Motor neuron (in vitro differentiated cells): ENCODE measurements around the gene ALG13. TPM values are rescaled to one million over a fixed set of nuclear protein-coding genes. Genes with fewer than 3 reads are reported as not detected.

Source experiments
- ATAC-seq, 8 experiments: fragments of 200-7000 bp; cut with Tn5 transposase; replicated peaks in 6 of 8; 2 replicates each; pipeline ENCODE4 v1.8.0; 2021; ENCODE audit warnings: mild to moderate bottlenecking in 8 of 8, moderate library complexity in 8 of 8
- H3K27ac ChIP-seq, 2 donors: fragments of 250-450 bp; sonication (Bioruptor Pico); 2 replicates each; pipeline ENCODE4 v1.9.0; 2021; ENCODE audit warnings: antibody characterized with exemption in 2 of 2, mild to moderate bottlenecking in 2 of 2, moderate library complexity in 1 of 2
- H3K4me1 ChIP-seq, 2 donors: fragments of 250-450 bp; sonication (Bioruptor Pico); replicated peaks in 1 of 2; 2 replicates each; pipeline ENCODE4 v1.6.1; 2021; ENCODE audit warnings: antibody characterized with exemption in 2 of 2, mild to moderate bottlenecking in 2 of 2, moderate library complexity in 1 of 2
- H3K4me3 ChIP-seq, 5 donors: fragments of 250-450 bp; sonication (Bioruptor Pico); 2 replicates each; pipeline ENCODE4 v1.9.0; 2021; ENCODE audit warnings: antibody characterized with exemption in 5 of 5, mild to moderate bottlenecking in 5 of 5, moderate library complexity in 4 of 5
- WGBS, 10 experiments: fragments of 450-650 bp; shearing (Covaris generic); methylation state at CpG; one replicate each; pipeline ENCODE4 v1.0.0; 2022; 5-methylcytosine and 5-hydroxymethylcytosine counted together
- in situ Hi-C, 9 experiments: fragments of 400-800 bp; cut with MboI; loops; one replicate each; pipeline ENCODE4 v1.15.0; 2021; ENCODE audit warnings: low sequenced_read_pairs in 9 of 9, low pct_unique_long_range_greater_than_20kb in 2 of 9; ENCODE audit not compliant: unreplicated experiment in 9 of 9
- total RNA-seq, 8 experiments: library from RNA; unstranded; fragments of 300-600 nt; gene quantifications; 2 replicates each; pipeline versions ENCODE4 v1.2.3 to v1.2.4, GENCODE V29; 2022

ALG13 gene
- total RNA-seq, 8 experiments from 2014 or later = 23.9 to 60.3 (median 37.2) TPM

DNA sequence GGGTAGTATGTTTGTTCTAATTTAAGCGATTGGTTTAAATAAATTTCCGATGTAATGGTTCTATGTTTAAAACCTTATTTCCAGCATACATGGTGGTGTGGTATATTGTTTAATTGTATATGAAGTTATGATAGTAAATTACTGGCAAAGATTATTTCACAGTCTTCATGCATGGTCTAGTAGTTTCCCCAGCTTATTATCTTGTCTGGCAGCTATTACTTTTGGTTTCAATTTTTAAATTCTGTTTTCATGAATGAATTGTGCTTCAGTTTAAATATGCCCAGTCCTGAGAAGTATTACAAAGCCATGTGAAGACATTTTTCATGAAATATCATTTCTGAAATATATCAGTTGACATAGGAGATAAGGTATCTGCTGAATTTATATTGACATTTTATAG is 6.3 kb downstream of the ALG13 start:
- Histone ChIP-seq H3K4me3 (no peak overlapping the region), H3K27ac (no peak overlapping the region), H3K4me1 (peaks cover 2 to 6% of the 10 kb centered on the region in 2 donors)
- in situ Hi-C loops = no loop called here
- no peak for ATAC-seq
- WGBS, 10 experiments = 61 to 100% (median 100%) methylated on average over 1 to 2 of the region's 2 CpGs; no CpG with 5 or more reads in 6 of the 10 experiments

DNA sequence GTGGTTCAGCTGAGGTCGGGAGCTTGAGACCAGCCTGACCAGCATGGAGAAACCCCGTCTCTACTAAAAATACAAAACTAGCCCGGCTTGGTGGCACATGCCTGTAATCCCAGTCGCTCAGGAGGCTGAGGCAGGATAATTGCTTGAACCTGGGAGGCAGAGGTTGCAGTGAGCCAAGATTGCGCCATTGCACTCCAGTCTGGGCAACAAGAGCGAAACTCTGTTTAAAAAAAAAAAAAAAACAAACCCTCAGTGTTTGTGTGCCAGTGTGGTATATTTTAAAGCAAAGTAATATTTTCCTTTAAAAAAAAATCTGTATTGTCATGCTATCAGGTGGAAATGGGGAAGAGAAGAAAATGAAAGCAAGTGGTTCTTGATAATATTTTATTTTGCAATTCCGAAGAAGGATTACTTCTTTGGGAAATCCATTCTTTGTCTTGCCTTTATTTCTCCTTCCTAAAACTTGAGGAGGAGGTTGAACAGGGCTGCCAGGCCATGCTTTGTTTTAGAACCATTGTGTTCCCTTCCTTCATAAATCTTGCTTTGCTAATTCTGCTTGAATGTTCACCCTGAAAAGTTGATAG is 14.4 kb downstream of the ALG13 start:
- no peak overlapping the region for H3K4me3 ChIP-seq
- H3K4me1 ChIP-seq = no peaks in the 10 kb centered on the region
- no peak for ATAC-seq
- 63 to 100% (median 100%) methylated on average over 1 to 6 of the region's 7 CpGs; no CpG with 5 or more reads in 3 of the 10 experiments for WGBS, 10 experiments
- no peak overlapping the region for H3K27ac ChIP-seq
- in situ Hi-C loops = no loop called here

GRCh38 chrX:111719426-111720210 is 38.6 kb downstream of the ALG13 start:
- in situ Hi-C loops = no loop called here
- Histone ChIP-seq H3K4me1 (no peaks in the 10 kb centered on the region), H3K27ac (no peak overlapping the region), H3K4me3 (no peak overlapping the region)
- 0 to 73% (median 19%) methylated on average over 1 to 3 of the region's 5 CpGs; no CpG with 5 or more reads in 4 of the 10 experiments for WGBS, 10 experiments
- no peak for ATAC-seq

DNA sequence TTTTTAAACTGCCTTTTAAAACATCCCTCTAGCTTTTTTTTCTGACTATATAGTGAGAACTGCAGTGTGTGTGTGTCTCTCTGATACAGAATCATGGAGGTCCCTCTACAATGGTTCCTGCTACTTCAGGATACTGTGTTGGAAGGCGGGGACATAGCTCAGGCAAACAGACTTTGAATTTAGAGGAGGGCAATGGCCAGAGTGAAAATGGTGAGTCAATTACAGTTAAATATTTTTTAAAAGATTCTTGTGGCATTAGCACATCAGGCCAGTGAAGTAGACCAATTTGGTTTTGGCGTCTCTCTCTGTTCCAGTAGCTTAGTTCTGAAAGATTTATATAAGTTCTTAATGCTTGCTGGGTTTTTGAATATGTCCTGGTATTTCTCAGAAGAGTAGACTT is 47.1 kb downstream of the ALG13 start:
- 40 to 47% methylated on average over 1 to 2 of the region's 2 CpGs; no CpG with 5 or more reads in 8 of the 10 experiments for WGBS, 10 experiments
- no peak for ATAC-seq
- Histone ChIP-seq H3K27ac (no peak overlapping the region), H3K4me3 (no peak overlapping the region), H3K4me1 (no peaks in the 10 kb centered on the region)
- in situ Hi-C loops = no loop called here

GRCh38 chrX:111731351-111731750 is 50.4 kb downstream of the ALG13 start:
- in situ Hi-C loops = no loop called here
- WGBS, 10 experiments = 46 to 93% (median 67%) methylated on average over 2 to 4 of the region's 4 CpGs; no CpG with 5 or more reads in 5 of the 10 experiments
- Histone ChIP-seq H3K4me3 (no peak overlapping the region), H3K4me1 (no peaks in the 10 kb centered on the region), H3K27ac (no peak overlapping the region)
- ATAC-seq = no peak

DNA sequence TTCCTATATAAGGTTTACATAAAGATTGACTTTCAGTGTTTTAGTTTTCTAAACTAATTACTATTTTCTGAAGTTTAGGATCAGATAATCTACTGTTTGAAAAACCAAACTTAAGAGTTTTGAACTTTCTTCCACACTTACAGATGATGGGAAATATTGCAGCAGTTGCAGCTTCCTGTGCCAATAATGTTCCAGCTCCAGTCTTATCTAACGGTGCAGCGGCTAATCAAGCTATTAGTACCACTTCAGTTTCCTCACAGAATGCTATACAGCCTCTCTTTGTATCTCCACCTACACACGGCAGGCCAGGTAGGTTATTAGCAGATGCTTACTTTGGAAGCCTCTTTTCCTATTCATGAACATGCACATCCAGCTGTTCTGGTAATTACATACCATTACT is 55.6 kb downstream of the ALG13 start:
- no peak for ATAC-seq
- Histone ChIP-seq H3K4me1 (no peaks in the 10 kb centered on the region), H3K4me3 (no peak overlapping the region), H3K27ac (no peak overlapping the region)
- in situ Hi-C loops = no loop called here
- 59 to 100% (median 74%) methylated on average over 1 to 3 of the region's 3 CpGs; no CpG with 5 or more reads in 6 of the 10 experiments for WGBS, 10 experiments

- no peak for ATAC-seq
- Histone ChIP-seq H3K27ac (no peak overlapping the region), H3K4me3 (no peak overlapping the region), H3K4me1 (no peaks in the 10 kb centered on the region)
- 33 to 100% (median 100%) methylated on average over 1 to 2 of the region's 2 CpGs; no CpG with 5 or more reads in 5 of the 10 experiments for WGBS, 10 experiments
- in situ Hi-C loops = no loop called here
Measured at GRCh38 chrX:111742018-111742417, 61.0 kb downstream of the ALG13 start.

DNA sequence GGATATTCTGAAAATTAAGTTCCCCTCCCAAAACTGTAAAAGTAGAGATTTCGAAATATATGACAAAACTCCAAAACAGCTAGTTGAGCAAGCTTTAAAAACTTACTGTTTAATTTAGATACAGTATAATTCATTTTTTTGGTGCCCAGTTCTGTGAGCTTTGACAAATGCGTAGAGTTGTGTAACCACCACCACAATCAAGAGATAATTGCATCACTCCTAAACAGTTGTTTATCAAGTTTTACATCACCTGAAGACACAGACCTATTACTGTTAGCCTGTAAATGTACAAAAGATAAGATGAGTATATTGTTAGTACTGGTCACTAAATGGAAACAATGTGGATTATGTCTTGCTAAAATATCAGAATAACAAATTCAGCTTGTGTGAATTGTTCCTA is 62.3 kb downstream of the ALG13 start:
- no peak for ATAC-seq
- Histone ChIP-seq H3K27ac (no peak overlapping the region), H3K4me3 (no peak overlapping the region), H3K4me1 (no peaks in the 10 kb centered on the region)
- in situ Hi-C loops = no loop called here
- 45 to 100% (median 93%) methylated on average over 1 to 2 of the region's 2 CpGs; no CpG with 5 or more reads in 5 of the 10 experiments for WGBS, 10 experiments

GRCh38 chrX:111756486-111756885 is 75.5 kb downstream of the ALG13 start:
- WGBS, 10 experiments = 53 to 100% (median 82%) methylated on average over 1 to 2 of the region's 2 CpGs; no CpG with 5 or more reads in 7 of the 10 experiments
- H3K27ac ChIP-seq = no peak overlapping the region
- H3K4me3 ChIP-seq = no peak overlapping the region
- ATAC-seq = no peak
- H3K4me1 ChIP-seq = no peaks in the 10 kb centered on the region
- in situ Hi-C loops = no loop called here

GRCh38 chrX:111759686-111760085 is 78.7 kb downstream of the ALG13 start:
- H3K4me1 ChIP-seq = no peaks in the 10 kb centered on the region
- no peak overlapping the region for H3K4me3 ChIP-seq
- in situ Hi-C loops = no loop called here
- 73 to 100% (median 100%) methylated on average over 1 to 2 of the region's 2 CpGs; no CpG with 5 or more reads in 5 of the 10 experiments for WGBS, 10 experiments
- no peak overlapping the region for H3K27ac ChIP-seq
- no peak for ATAC-seq

- 58 to 100% (median 71%) methylated on average over 1 to 3 of the region's 3 CpGs; no CpG with 5 or more reads in 5 of the 10 experiments for WGBS, 10 experiments
- no peaks in the 10 kb centered on the region for H3K4me1 ChIP-seq
- no peak for ATAC-seq
- in situ Hi-C loops = no loop called here
- no peak overlapping the region for H3K4me3 ChIP-seq
- H3K27ac ChIP-seq = no peak overlapping the region
Measured at GRCh38 chrX:111761578-111762135, 80.7 kb downstream of the ALG13 start.

GRCh38 chrX:111778591-111778990 is 97.6 kb downstream of the ALG13 start:
- H3K4me3 ChIP-seq = no peak overlapping the region
- in situ Hi-C loops = no loop called here
- no peaks in the 10 kb centered on the region for H3K4me1 ChIP-seq
- WGBS, 10 experiments = 80 to 100% (median 100%) methylated on average over 1 of the region's 1 CpG; no CpG with 5 or more reads in 6 of the 10 experiments
- no peak overlapping the region for H3K27ac ChIP-seq
- ATAC-seq = no peak

GRCh38 chrX:111779582-111779981 is 98.6 kb downstream of the ALG13 start:
- in situ Hi-C loops = no loop called here

More at GRCh38 chrX:111779582-111779981, 98.6 kb downstream of the ALG13 start:
- H3K4me3 ChIP-seq = no peak overlapping the region
- ATAC-seq = no peak
- H3K27ac ChIP-seq = no peak overlapping the region
- no peaks in the 10 kb centered on the region for H3K4me1 ChIP-seq
